ENCODE results near the gene LGALS4. TPM values are rescaled to one million over a fixed set of nuclear protein-coding genes. Genes with fewer than 3 reads are reported as not detected.
"Not testable (repeated sequence)": the region's sequence is repeated elsewhere in the genome, so short reads cannot be mapped to it uniquely, and the experiment has no call there.

LGALS4 gene
- total RNA-seq, 1 donor from 2014 or later, result not detected

GRCh38 chr19:38766276-38767047, 46.3 kb downstream of the LGALS4 start:
- TF ChIP-seq CTCF (IDR thresholded peaks at IDR 0.05; ENCODE audit: insufficient read depth, low read length, poor library complexity, severe bottlenecking), result no peak
- DNase-seq (ENCODE audit: low read depth), result no peak
- Histone ChIP-seq H3K27me3 (ENCODE audit: control insufficient read depth, insufficient read depth, low read length) (no peaks in the 10 kb centered on the region), H3K4me3 (ENCODE audit: low read depth, low read length) (no peak overlapping the region), H3K36me3 (ENCODE audit: control insufficient read depth, insufficient read depth, low read length) (no peaks in the 10 kb centered on the region)

GRCh38 chr19:38765214-38765613, 47.5 kb downstream of the LGALS4 start:
- no peak overlapping the region for H3K4me3 ChIP-seq (ENCODE audit: low read depth, low read length)
- H3K36me3 ChIP-seq (ENCODE audit: control insufficient read depth, insufficient read depth, low read length), result no peaks in the 10 kb centered on the region
- no peak for DNase-seq (ENCODE audit: low read depth)
- H3K27me3 ChIP-seq (ENCODE audit: control insufficient read depth, insufficient read depth, low read length), result no peaks in the 10 kb centered on the region
- TF ChIP-seq CTCF (IDR thresholded peaks at IDR 0.05; ENCODE audit: insufficient read depth, low read length, poor library complexity, severe bottlenecking), result no peak

- Histone ChIP-seq H3K36me3 (ENCODE audit: control insufficient read depth, insufficient read depth, low read length) (no peaks in the 10 kb centered on the region), H3K27me3 (ENCODE audit: control insufficient read depth, insufficient read depth, low read length) (no peaks in the 10 kb centered on the region), H3K4me3 (ENCODE audit: low read depth, low read length) (no peak overlapping the region)
- no peak for DNase-seq (ENCODE audit: low read depth)
- no peak for TF ChIP-seq CTCF (IDR thresholded peaks at IDR 0.05; ENCODE audit: insufficient read depth, low read length, poor library complexity, severe bottlenecking)
Measured at GRCh38 chr19:38763795-38764220, 48.9 kb downstream of the LGALS4 start.

GRCh38 chr19:38761884-38762389, 50.8 kb downstream of the LGALS4 start:
- H3K4me3 ChIP-seq (ENCODE audit: low read depth, low read length); H3K27me3 ChIP-seq (ENCODE audit: control insufficient read depth, insufficient read depth, low read length); DNase-seq (ENCODE audit: low read depth); H3K36me3 ChIP-seq (ENCODE audit: control insufficient read depth, insufficient read depth, low read length): not testable (repeated sequence)

GRCh38 chr19:38760805-38761517, 51.8 kb downstream of the LGALS4 start:
- DNase-seq (ENCODE audit: low read depth); H3K36me3 ChIP-seq (ENCODE audit: control insufficient read depth, insufficient read depth, low read length); H3K27me3 ChIP-seq (ENCODE audit: control insufficient read depth, insufficient read depth, low read length); H3K4me3 ChIP-seq (ENCODE audit: low read depth, low read length): not testable (repeated sequence)

- Histone ChIP-seq H3K4me3 (ENCODE audit: low read depth, low read length) (no peak overlapping the region), H3K36me3 (ENCODE audit: control insufficient read depth, insufficient read depth, low read length) (no peaks in the 10 kb centered on the region), H3K27me3 (ENCODE audit: control insufficient read depth, insufficient read depth, low read length) (no peaks in the 10 kb centered on the region)
- DNase-seq (ENCODE audit: low read depth), result no peak
- no peak for TF ChIP-seq CTCF (IDR thresholded peaks at IDR 0.05; ENCODE audit: insufficient read depth, low read length, poor library complexity, severe bottlenecking)
Measured at GRCh38 chr19:38759590-38760003, 53.1 kb downstream of the LGALS4 start.

- DNase-seq (ENCODE audit: low read depth); H3K4me3 ChIP-seq (ENCODE audit: low read depth, low read length); H3K27me3 ChIP-seq (ENCODE audit: control insufficient read depth, insufficient read depth, low read length); H3K36me3 ChIP-seq (ENCODE audit: control insufficient read depth, insufficient read depth, low read length): not testable (repeated sequence)
Measured at GRCh38 chr19:38754196-38754595, 58.5 kb downstream of the LGALS4 start.

- H3K36me3 ChIP-seq (ENCODE audit: control insufficient read depth, insufficient read depth, low read length); DNase-seq (ENCODE audit: low read depth); H3K4me3 ChIP-seq (ENCODE audit: low read depth, low read length); H3K27me3 ChIP-seq (ENCODE audit: control insufficient read depth, insufficient read depth, low read length): not testable (repeated sequence)
Measured at GRCh38 chr19:38753783-38754182, 59.0 kb downstream of the LGALS4 start.
